HG02973 (cell line): ENCODE data around the gene NIPAL3.

Experiments used
- ATAC-seq: cut with Tn5 transposase; IDR thresholded peaks from one replicate; pipeline ENCODE4 v1.9.1; 2021; ENCODE audit warnings: moderate library complexity; ENCODE audit not compliant: unreplicated experiment

NIPAL3 gene

DNA sequence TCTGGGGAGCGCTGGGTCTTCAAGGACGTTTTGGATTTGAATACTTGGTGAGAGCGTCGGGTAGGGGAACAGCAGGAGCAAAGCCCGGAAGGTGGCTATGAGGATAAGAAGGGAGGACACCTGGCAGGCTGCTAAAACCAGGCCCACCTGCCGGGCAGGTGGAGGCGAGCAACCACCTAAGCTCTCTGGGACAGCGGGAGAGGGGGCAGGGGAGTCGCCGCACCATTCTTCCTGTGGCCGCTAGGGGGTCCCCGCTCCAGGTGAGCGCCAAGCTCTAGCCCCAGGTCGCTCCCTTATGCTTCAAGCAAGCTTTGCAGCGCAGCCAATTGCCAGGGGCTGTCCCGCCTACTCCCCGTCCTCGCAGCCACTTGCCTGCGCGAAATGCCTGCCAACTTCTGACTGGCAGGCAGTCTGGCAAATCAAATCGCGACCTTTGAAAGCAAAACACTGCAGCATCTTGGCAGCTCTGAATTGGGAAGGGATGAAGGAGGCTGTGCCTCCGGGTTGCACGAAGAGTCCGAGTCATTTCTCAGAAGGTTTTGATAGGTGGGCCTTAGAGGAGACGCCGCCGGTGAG, at the start of gene NIPAL3:
Gene NIPAL3 (plus strand): TSS at position 469 of the 576 bp plus-strand sequence. CDS start 3,746 bp downstream, outside the sequence.
- peak; percentile 91 for ATAC-seq

DNA sequence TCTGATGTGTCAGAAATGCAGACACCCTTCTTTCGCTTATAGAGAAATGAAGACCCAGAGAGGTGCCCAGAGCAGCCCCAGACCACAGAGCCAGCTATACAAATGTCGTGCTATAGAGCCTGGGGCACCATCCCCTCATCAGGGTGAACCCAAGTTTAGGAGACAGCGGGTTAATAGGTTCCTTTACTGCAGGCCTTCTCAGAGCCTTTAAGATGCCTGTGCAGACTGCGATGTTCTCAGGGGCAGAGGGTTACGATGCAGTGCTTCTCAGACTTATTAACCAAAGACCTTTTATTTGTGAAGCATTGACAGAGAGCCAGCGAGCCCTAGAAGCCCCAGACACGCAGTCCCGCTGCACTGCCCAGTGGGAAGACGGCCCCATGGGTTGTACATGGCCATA, 48.9 kb upstream of the NIPAL3 start:
- no peak for ATAC-seq

DNA sequence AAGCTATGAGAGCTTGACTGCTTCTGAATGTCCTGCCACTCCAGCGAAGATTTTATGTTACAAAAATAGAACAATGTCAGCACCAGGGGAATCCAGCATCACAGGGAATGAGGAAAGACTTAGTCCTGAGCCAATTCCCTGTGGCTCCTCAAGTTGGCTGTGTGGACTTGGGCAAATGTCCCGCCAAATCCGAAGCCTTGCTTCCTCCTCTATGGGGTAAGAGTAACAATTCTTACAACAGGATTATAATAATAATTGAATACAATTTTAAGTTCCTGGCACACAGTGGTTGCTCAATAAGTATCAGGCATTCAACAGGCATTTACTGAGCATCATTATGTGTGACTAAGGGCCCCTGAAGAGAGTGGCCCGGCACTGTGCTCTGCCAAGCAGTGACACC, 46.4 kb upstream of the NIPAL3 start:
- ATAC-seq = no peak

DNA sequence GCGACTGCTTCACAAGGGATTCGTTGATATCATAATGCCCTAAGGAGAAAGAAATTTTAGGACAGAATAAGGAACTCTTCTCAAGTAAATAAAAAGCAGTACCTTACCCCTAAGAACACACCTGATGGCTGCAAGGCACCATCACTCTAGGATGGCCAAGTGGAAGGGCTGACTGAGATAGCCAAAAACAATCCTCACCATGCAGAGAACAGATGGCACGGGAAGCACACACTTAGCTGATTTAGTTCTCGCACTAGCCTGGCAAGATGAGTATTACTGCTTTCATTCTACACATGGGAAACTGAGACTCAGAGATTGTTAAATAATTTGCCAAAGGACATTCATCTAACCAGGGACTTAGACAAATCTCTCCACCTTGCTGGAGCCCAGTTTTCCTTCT, 45.8 kb upstream of the NIPAL3 start:
- no peak for ATAC-seq

DNA sequence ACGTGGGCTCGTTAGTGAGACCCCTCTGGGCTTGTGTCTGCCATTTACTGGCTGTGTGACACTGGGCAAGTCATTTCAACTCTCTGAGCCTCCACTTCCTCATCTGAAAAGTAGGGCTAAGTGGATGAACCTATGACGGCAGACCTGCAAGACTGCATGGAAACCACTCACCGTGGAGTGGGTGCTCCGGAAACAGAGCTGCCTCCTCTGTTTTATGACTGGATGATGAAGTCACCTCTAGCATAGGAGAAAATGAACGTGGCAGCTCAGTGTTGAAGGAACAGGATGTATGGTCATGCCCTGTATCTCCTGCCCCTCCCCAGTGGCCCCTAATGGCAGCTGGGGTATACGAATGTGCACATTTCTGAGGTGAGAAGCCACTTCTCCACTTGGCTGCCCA, 42.6 kb upstream of the NIPAL3 start:
- ATAC-seq = no peak

DNA sequence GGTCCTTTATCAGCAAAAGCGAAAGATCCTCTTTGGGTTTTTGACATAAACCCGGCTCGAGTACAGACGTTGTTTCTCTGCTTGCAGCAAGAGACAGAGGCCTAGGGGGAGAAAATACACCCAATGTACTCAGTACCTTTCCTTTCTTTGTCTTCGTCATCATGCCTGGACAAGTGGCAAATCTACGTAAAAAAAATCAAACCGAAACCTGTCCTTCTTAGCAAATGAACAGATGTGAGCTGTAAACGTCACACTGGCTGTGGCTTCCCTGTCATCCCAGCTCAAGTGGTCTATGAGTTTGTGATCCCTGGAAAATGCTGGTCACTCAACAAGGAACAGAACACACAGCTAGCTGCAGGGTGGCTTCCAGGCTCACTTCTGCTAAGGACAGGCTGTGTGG, 41.9 kb upstream of the NIPAL3 start:
- no peak for ATAC-seq

DNA sequence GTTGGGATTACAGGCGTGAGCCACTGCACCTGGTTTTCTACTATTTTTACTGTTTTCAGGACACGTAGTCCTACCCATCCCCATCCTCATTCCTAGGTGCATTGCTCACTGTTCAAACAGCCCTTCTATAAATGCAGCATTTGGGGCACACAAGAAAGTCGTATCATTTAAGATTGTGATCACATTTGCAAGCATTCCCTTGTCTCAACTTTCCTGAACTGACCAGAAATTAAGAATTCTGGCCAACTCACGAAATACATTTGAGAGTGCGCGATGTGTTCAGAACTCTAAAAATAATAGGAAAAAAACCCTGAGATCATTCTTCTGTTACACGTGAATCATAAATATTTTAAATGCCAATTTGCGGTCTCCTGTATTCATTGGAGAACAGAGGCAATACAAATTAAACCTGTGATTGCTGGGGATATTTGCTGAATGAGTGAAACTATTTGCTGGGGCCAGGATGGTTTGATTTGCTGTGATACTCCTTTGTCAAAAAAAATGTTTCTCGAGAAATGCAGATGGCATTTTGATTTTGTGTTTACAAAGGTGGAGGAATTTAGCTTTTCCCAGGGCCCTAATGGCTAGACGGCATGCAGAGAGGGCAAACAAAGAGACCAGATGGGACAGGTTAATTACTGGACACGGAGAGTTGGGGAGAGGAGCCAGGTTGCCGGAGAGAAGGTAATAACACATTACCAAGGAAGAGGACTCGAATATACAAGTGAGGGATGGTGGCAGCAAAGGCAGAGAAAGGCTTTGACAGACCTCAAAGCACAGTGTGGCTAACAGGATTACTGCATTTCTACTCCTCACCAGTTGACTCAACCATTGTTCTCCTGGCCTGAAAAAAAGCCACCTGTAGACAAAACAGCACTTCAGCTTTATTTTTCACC, 40.5 kb upstream of the NIPAL3 start:
- no peak for ATAC-seq

DNA sequence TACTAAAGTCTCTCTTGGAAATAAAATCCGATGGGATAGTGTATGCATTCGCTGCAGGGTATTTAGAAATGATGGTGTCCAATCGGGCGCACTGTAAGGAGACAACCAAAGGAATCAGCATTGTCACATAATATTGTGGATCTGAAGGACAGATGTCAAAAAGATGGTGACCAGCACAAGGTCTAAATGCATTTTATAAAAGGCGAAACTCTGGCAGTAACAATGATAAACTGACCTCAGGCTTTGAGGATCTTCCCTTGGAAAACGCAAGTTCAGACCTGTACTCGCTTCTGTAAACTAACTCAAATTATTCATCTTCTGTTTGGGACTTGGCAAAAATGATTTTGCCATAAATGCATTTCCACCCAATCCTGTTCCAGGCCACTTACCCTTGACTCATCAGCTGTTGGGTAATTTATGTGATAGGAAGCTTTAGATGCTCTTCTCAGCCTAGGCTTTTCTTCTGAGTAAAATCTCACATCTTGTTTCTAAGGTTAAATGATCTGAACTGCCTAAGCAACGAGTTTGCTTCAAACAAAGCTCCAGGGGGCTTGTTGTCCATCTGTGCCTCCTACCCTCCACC, 35.8 kb upstream of the NIPAL3 start:
- ATAC-seq = no peak

DNA sequence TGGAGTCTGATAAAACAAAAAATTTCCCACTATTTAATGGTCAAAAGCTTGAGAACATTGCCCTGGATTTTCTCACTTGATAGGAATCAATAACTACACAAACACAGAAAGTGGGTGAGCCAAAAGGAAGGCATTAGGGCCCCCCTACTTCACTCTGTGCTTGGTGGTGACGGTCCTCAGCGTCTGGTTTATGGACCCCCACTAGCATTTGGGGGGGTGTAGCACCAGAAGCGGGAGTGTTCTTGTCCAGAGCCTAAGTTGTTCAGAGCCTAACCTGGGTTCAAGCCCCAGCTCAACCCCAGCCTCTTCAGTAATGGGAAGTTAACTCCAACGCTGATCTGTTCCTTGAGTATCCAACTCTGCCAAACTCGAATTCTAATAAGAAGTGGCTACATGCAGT, 35.1 kb upstream of the NIPAL3 start:
- no peak for ATAC-seq

DNA sequence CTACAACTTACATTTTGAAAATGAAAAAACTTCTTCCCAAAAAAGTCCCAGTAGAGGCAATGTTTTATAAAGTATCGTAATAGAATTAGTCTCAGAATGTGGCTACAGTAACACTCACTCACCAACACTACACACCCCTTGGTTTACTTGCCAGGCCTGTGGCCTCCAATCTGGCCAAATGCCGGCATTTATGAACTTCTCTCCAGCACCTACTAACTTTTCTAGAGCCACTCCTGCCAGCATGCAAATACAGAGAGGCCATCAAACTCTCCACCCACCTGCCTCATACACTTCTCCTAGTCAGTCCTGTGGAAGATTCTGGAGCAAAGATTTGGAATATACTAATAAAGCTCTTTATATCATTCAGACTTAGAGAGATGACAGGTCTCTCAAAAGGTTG, 34.3 kb upstream of the NIPAL3 start:
- ATAC-seq = no peak

DNA sequence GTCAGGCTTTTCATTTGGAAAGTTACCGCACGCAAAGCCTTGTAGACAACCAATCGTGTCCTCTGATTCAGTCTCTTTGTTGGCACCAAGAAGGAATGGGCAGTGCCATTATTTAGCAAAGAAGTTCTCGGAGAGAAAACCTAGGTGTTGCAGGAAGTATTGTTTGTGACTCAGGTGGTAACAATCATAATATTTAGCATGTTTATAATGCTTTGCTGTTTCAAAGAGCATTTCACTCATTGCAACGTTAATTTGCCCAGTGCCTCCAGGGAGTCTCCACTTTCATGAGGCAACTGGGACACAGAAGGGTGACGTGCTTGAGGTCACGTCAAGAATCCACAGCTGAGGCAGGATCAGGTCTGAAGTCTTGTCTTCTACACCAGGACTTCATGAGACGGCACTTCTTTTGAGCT, 33.4 kb upstream of the NIPAL3 start:
- ATAC-seq = no peak

DNA sequence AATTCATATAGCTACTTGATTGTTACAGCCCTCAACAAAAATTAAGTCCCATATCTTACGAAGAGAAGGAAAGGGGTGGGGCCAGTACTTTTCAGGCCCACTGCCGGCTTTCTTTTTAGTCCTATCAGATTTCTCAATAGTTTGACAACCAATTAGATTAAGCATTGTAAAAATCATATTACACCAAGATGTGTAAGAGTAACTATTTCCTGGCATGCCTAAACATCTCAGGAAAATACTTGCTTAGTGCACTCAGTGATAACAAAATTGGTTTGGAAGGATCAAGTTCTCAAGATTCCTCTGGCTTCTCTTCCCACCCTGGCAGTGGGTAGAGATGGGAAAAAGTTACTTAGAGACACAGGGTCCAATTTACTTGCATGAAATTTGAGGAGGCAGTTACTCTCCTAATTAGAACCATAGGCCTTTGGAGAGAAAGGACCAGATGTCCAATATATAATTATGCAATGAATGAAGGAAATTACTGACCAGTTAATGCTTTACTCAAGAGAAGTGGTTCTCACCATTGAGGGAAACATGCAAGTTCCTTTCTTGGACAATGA, 32.1 kb upstream of the NIPAL3 start:
- no peak for ATAC-seq

DNA sequence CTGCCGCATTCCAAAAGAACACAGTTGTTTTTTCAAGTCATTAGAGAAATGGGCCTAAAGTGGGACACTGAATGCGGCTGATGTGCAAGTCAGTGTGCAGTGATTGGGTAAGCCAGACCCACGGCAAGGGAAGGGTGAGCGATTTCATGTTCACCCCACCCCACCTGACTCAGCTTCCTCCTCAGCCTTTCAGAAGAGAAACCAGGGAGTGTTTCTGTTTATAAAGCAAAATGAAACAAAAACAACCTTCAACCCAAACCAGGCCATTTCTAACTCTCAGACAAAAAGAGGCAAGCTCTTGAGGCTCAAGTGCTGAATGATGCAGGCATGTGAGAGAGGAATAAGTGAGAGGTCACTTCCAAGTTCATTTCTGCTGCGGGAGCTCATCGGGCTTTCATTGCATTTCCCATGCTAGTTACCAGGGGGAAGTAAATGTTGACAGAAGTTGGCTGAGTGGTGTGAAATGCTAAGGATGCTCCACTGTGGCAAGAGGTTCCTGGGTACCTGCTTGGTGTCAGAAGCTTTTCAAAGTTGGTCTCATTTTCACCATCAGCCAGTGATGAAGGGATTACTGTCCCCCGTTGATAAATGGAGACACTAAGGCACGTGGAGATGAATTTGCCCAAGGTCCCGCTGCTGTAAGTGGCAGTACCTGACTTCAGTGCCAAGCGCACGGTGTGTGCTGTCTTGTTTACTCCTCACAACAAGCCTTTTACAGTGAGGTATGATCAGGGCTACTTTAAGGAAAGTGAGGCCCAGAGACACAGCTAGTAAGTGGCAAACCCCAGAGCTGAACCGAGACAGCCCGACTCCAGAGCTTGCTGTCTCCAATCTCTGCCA, 31.1 kb upstream of the NIPAL3 start:
- peak; percentile 53 for ATAC-seq

DNA sequence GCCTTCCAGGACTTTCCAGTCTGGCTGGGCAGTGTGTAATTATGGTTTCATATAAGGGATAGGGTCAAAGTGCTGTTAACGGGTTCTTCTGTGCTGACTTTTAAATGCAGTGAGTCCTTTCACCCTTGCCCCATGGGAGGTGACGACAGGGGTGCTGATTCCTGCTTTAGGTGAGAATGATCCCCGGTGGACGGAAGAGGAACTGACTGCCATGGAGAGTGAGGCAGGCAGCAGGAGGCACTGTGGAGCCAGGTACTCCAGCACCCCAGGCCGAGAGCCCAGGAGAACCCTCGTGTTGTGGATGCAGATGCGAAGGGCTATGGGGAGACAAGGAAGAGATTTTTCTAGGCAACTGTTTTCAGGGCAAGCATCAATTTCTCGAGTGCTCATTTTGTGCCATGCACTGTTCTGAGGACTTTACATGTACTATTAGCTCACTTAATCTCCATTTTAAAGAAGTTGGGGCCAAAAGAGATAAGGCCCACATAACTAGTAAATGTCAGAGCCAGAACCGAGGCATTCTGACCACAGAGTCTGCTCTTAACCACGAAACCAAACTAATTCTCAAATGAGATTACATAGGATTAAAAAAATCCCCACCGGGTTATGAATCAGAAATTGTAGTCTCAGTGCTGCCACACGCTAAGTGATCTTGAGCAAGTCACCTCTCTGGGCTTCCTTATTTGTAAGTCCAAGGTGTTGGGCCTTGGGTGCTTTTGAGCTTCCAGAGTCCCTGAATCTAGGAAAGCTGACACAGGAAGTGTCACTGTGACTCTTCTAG, 30.3 kb upstream of the NIPAL3 start:
- ATAC-seq = no peak

DNA sequence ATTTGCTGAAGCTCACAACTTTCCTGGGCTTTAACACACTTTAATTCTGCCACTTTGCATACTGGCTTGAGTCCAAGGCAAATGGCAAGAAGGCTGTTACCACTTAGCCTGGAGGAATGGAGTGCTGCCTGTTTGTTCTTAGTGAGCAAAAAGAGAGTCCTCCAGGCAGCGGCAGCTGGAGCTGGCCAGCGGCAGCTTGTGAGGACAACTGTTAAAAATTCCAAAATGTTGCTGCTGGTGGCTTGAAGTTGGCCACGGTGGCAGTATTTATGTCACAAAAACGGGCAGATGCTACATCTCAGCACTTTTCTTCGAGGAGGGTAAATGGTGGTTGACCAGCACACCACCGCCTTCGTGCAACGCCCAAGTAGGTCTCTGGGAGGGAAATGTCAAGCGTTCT, 29.4 kb upstream of the NIPAL3 start:
- ATAC-seq = no peak

DNA sequence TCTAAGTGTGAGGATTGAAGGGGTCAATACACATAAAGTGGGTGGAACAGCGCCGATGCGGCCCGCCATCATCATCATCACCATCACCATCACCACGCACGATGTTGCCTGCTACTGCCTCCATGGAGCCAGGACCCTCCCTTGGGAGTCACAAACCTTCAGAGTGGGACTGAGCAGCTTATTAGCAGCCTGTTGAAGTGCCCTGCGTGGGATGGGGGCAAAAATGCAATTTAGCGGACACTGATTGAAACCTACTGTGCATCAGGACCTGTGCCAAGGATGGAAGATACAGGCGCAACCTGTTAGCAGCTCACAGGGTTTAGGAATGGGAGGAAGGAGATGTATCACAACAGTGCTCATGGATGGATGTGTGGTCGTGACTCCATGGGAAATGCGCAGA, 28.7 kb upstream of the NIPAL3 start:
- ATAC-seq = no peak

DNA sequence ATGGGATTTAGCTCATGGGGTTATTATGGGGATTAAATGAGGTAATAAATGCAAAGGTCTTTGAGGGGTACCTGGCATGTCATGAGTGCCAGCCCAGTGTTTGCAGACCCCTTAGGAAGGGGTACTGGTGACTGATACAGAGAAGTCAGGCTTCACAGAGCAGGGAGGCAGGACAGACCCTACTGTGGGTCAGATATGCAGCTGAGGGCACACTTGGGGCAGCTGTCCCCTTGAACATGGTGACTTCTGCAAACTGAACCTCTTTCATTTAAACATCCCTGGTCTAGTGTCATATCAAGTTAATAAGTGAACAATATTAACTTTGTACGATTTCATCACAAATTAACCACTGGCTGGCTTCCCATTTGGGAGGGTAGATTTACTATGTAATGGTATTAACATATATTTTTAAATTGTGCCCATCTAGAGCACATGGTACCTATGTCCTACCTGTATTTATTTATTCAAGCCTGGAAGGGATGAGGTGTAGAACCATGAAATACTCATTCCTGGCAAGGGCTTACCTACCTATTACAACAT, 27.9 kb upstream of the NIPAL3 start:
- ATAC-seq = no peak

DNA sequence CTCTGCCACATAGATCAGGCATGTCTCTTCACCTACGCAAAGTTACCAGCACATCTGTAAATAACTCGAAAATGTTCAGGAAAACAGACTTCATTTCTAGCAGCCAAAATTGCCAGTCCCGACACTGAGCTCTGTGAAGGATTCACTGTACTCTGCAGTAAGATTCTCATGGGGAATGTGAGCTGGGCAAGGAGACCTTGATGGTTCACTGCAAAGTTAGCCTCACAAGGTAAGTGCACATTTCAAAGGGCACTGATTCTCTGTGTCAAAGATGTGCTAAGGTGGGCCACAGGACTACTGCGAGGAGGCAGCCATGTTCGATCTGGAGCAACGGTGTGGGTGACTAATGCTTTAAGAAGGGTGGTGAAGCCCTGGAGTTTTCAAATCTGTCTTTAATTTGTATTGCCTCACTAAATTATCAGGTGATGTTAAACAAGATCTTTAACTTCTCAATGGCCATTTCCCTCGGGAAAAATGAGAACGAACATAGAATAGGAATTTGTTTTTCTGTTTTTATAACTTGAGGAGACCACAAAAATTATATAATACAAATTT, 27.2 kb upstream of the NIPAL3 start:
- ATAC-seq = no peak

DNA sequence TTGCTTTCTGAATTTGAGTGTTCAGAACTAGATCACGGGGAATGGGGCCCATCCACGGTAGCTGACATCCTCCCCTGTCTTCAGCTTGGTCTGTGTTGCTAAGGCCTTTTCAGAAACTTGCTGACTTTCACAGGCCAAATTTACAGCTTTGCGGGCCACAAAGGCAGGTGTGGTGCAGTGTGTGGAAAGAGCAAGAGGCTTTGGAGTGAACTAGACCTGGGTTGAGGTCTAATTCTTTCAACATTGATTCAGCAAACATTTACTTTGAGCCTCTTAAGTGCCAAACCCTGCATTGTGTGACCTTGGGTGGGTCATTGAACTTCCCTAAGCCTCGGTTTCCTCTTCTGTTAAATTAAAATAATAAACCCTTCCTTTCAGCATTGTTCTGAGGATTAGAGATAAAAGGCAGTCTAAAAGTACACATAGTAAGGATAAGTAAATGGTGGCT, 26.3 kb upstream of the NIPAL3 start:
- ATAC-seq = no peak
